Lung (tissue), 12 donors: ENCODE data around the gene NRXN2. TPM values are rescaled to one million over a fixed set of nuclear protein-coding genes. Genes with fewer than 3 reads are reported as not detected.

ENCODE experiments used
- ATAC-seq: fragments of 200-7000 bp; cut with Tn5 transposase; one replicate; pipeline ENCODE4 v1.9.1; 2020; ENCODE audit warnings: moderate number of reproducible peaks; ENCODE audit not compliant: insufficient read depth, low FRiP score
- DNase-seq, 3 donors: peaks; one replicate each; pipeline ENCODE4 v3.0.0-alpha.2; 2013 to 2017
- H3K27ac ChIP-seq, 2 donors: one replicate each; pipeline ENCODE4 v1.5.1; 2013; ENCODE audit warnings: mild to moderate bottlenecking in 2 of 2, moderate library complexity in 2 of 2, control low read depth in 1 of 2, inconsistent platforms in 1 of 2, low read depth in 1 of 2, low read length in 1 of 2
- H3K27me3 ChIP-seq, 3 donors: one replicate each; pipeline ENCODE4 v1.5.1; 2013; ENCODE audit warnings: low read length in 2 of 3; ENCODE audit not compliant: control insufficient read depth in 3 of 3, insufficient read depth in 3 of 3
- H3K36me3 ChIP-seq, 4 donors: one replicate each; pipeline ENCODE4 v1.5.1; 2013; ENCODE audit warnings: low read length in 4 of 4, mild to moderate bottlenecking in 1 of 4, moderate library complexity in 1 of 4; ENCODE audit not compliant: control insufficient read depth in 4 of 4, insufficient read depth in 4 of 4
- H3K4me1 ChIP-seq, 5 donors: one replicate each; pipeline ENCODE4 v1.5.1; 2013; ENCODE audit warnings: low read length in 5 of 5, mild to moderate bottlenecking in 2 of 5, moderate library complexity in 1 of 5; ENCODE audit not compliant: control insufficient read depth in 5 of 5, insufficient read depth in 5 of 5
- H3K4me3 ChIP-seq: one replicate; pipeline ENCODE4 v1.5.1; 2013; ENCODE audit warnings: mild to moderate bottlenecking, control low read depth, moderate library complexity
- H3K9ac ChIP-seq, 2 donors: one replicate each; pipeline ENCODE4 v1.5.1; 2013; ENCODE audit warnings: low read length in 2 of 2, control low read depth in 1 of 2; ENCODE audit not compliant: insufficient read depth in 1 of 2
- H3K9me3 ChIP-seq, 4 donors: one replicate each; pipeline ENCODE4 v1.5.1; 2013; ENCODE audit warnings: low read length in 3 of 4, mild to moderate bottlenecking in 1 of 4, moderate library complexity in 1 of 4; ENCODE audit not compliant: control insufficient read depth in 4 of 4, insufficient read depth in 3 of 4
- CTCF ChIP-seq: IDR thresholded peaks from 2 replicates; pipeline ENCODE4 v1.5.1; 2012; ENCODE audit warnings: mild to moderate bottlenecking; ENCODE audit errors: control extremely low read depth, extremely low read depth
- WGBS, 2 donors: extraction: QIAGEN DNeasy Blood & Tissue Kit; methylation state at CpG; one replicate each; pipeline ENCODE4 v1.1.7; 2013; 5-methylcytosine and 5-hydroxymethylcytosine counted together
- polyA plus RNA-seq, 2 donors: library from polyadenylated mRNA; stranded (reverse); fragments of 200-250 nt; gene quantifications; one replicate each; pipeline ENCODE4 v1.2.1, GENCODE V29; 2013
- total RNA-seq, 2 donors: library from RNA; depleted of rRNA in 1 of 2; stranded (reverse); fragments of >200 nt in 1 of 2; gene quantifications; one replicate each; pipeline ENCODE4 v1.2.1, GENCODE V29; 2014 to 2021
- donor health status: control.
- donor health status: control.
- donor health status: Bipolar disorder and iron deficiency.
- donor health status: healthy.
- donor health status: DM: yes; HTN: yes; CAD: no.

The NRXN2 gene
- total and polyA plus RNA-seq, 4 donors = 0.39 to 6.6 (median 1.1) TPM

- no peaks in the 10 kb centered on the region for H3K36me3 ChIP-seq
- peaks cover 0 to 37% (median 6%) of the 10 kb centered on the region in 5 donors for H3K4me1 ChIP-seq
- peaks cover 0 to 4% (median 0%) of the 10 kb centered on the region in 4 donors for H3K9me3 ChIP-seq
- WGBS, 2 donors = 58 to 65% methylated on average over 4 of the region's 4 CpGs
- DNase-seq (no peak), ATAC-seq (no peak)
- peaks cover 0 to 53% (median 10%) of the 10 kb centered on the region in 3 donors for H3K27me3 ChIP-seq
- TF ChIP-seq CTCF = no peak
- H3K4me3 ChIP-seq = no peak overlapping the region
- no peak overlapping the region for H3K27ac ChIP-seq
- H3K9ac ChIP-seq = no peak overlapping the region
Measured at GRCh38 chr11:64639885-64640284, 83.1 kb downstream of the NRXN2 start.

- TF ChIP-seq CTCF = no peak
- Histone ChIP-seq H3K27me3 (peaks cover 0 to 46% (median 7%) of the 10 kb centered on the region in 3 donors), H3K4me1 (peaks cover 0 to 29% (median 3%) of the 10 kb centered on the region in 5 donors), H3K9ac (no peak overlapping the region), H3K4me3 (no peak overlapping the region), H3K36me3 (no peaks in the 10 kb centered on the region), H3K9me3 (peaks cover 0 to 3% (median 0%) of the 10 kb centered on the region in 4 donors), H3K27ac (no peak overlapping the region)
- WGBS, 2 donors = 95 to 100% methylated on average over 2 of the region's 2 CpGs
- DNase-seq = no peak
- no peak for ATAC-seq
Measured at GRCh38 chr11:64638829-64639228, 84.2 kb downstream of the NRXN2 start.

GRCh38 chr11:64638018-64638665, 84.9 kb downstream of the NRXN2 start:
- H3K9me3 ChIP-seq = peaks cover 0 to 2% (median 0%) of the 10 kb centered on the region in 4 donors
- no peak overlapping the region for H3K27ac ChIP-seq
- 33 to 49% methylated on average over 36 to 37 of the region's 37 CpGs for WGBS, 2 donors
- H3K4me3 ChIP-seq = no peak overlapping the region
- H3K27me3 ChIP-seq = peaks cover 0 to 43% (median 6%) of the 10 kb centered on the region in 3 donors
- H3K4me1 ChIP-seq = peaks cover 0 to 28% (median 2%) of the 10 kb centered on the region in 5 donors
- peaks cover 0 to 2% (median under 1%) of the 10 kb centered on the region in 4 donors for H3K36me3 ChIP-seq
- H3K9ac ChIP-seq = no peak overlapping the region
- DNase-seq = peak; percentile 64 to 67 (median 67)
- ATAC-seq = no peak
- no peak for TF ChIP-seq CTCF
